HepG2 (cell line): Measurements from ENCODE around the gene FBXL4. TPM values are rescaled to one million over a fixed set of nuclear protein-coding genes. Genes with fewer than 3 reads are reported as not detected.

Experiments
- ATAC-seq: fragments of 200-7000 bp; cut with Tn5 transposase; 3 replicates; pipeline ENCODE4 v1.9.1; 2020; ENCODE audit warnings: mild to moderate bottlenecking, moderate library complexity
- BruUV-seq: library from RNA; stranded (reverse); fragments of 400-500 nt; replicated peaks from 2 replicates; lab custom pipeline; 2021; lab: Mats Ljungman, UMichigan
- CTCF ChIA-PET: fragments of 300-600 bp; formaldehyde crosslinking; extraction: SDS; loops from one replicate; lab custom pipeline; 2021; ENCODE audit warnings: low total read pairs, inconsistent platforms, low intra/inter-chr PET ratio; lab: Yijun Ruan, JAX
- POLR2A ChIA-PET: fragments of 350-600 bp; sonication (Branson Sonifier 250); formaldehyde crosslinking; loops from one replicate; lab custom pipeline; 2020; ENCODE audit warnings: antibody characterized with exemption, inconsistent platforms; lab: Yijun Ruan, JAX
- DNase-seq: peaks from one replicate; pipeline ENCODE4 v3.0.0-alpha.2; 2015; ENCODE audit warnings: low spot score
- FAIRE-seq: peaks from 3 replicates; lab custom pipeline; 2011; peaks lifted over from hg19 to GRCh38; lab: Jason Lieb, UNC
- H2AFZ ChIP-seq: one replicate; pipeline ENCODE4 v1.6.1; 2011; ENCODE audit warnings: low read length, inconsistent platforms
- H3K27ac ChIP-seq: fragments of 300-600 bp; 3 replicates; pipeline ENCODE4 v1.8.0; 2011; ENCODE audit warnings: mixed run types, mild to moderate bottlenecking, mixed read lengths, low read length, inconsistent platforms; ENCODE audit not compliant: insufficient read depth; ENCODE audit errors: extremely low read length
- H3K27me3 ChIP-seq, 2 experiments: fragments of 200-600 bp in 1 of 2; 2 replicates in 1 of 2; 3 replicates in 1 of 2; pipeline versions ENCODE4 v1.6.0 to v1.8.0; 2011; ENCODE audit warnings: low read length in 2 of 2, mild to moderate bottlenecking in 2 of 2, moderate library complexity in 2 of 2, inconsistent platforms in 1 of 2; ENCODE audit not compliant: insufficient read depth in 2 of 2, control insufficient read depth in 1 of 2
- H3K36me3 ChIP-seq, 2 experiments: fragments of 200-600 bp in 1 of 2; replicated peaks in 1 of 2; 2 replicates in 1 of 2; 3 replicates in 1 of 2; pipeline versions ENCODE4 v1.5.1 to v1.8.0; 2011; ENCODE audit warnings: low read length in 2 of 2, inconsistent platforms in 1 of 2; ENCODE audit not compliant: insufficient read depth in 2 of 2, control insufficient read depth in 1 of 2
- H3K4me1 ChIP-seq: 2 replicates; pipeline ENCODE4 v1.5.1; 2012; ENCODE audit warnings: low read length, inconsistent platforms; ENCODE audit not compliant: insufficient read depth
- H3K4me2 ChIP-seq: 2 replicates; pipeline ENCODE4 v1.6.0; 2011; ENCODE audit warnings: low read depth, low read length, inconsistent platforms
- H3K4me3 ChIP-seq, 3 experiments: fragments of 200-600 bp in 1 of 3; sonication (generic), shearing (Covaris generic) in 1 of 3; replicated peaks in 1 of 3; 2 replicates each; pipeline ENCODE4 v1.5.1; 2011 to 2016; ENCODE audit warnings: low read length in 3 of 3, inconsistent platforms in 2 of 3, low read depth in 2 of 3, mild to moderate bottlenecking in 2 of 3, control low read depth in 1 of 3, mixed read lengths in 1 of 3; ENCODE audit not compliant: insufficient read depth in 1 of 3
- H3K79me2 ChIP-seq: one replicate; pipeline ENCODE4 v1.6.1; 2011; ENCODE audit warnings: low read length, inconsistent platforms; ENCODE audit not compliant: insufficient read depth
- H3K9ac ChIP-seq: 2 replicates; pipeline ENCODE4 v1.6.0; 2011; ENCODE audit warnings: mild to moderate bottlenecking, low read depth, low read length, inconsistent platforms; ENCODE audit not compliant: insufficient read depth
- H3K9me3 ChIP-seq: 2 replicates; pipeline ENCODE4 v1.5.1; 2012; ENCODE audit warnings: mild to moderate bottlenecking, low read length
- H4K20me1 ChIP-seq: 2 replicates; pipeline ENCODE4 v1.6.0; 2011; ENCODE audit warnings: inconsistent platforms, mild to moderate bottlenecking, low read length, moderate library complexity; ENCODE audit not compliant: insufficient read depth
- AGO1 ChIP-seq: fragments of 200-400 bp; formaldehyde crosslinking; IDR thresholded peaks from 2 replicates; pipeline ENCODE4 v1.6.1; 2017; ENCODE audit warnings: mild to moderate bottlenecking, low read depth, low read length, moderate library complexity; ENCODE audit not compliant: poor library complexity, severe bottlenecking
- ELF3 ChIP-seq: IDR thresholded peaks from 2 replicates; pipeline ENCODE4 v1.6.1; 2016; ENCODE audit warnings: missing genetic modification reagents, missing compliant biosample characterization
- GTF2F1 ChIP-seq: fragments of 150-350 bp; IDR thresholded peaks from 2 replicates; pipeline ENCODE4 v1.6.1; 2014; ENCODE audit warnings: low read length
- MLLT10 ChIP-seq: sonication (generic); formaldehyde crosslinking; IDR thresholded peaks from 2 replicates; pipeline ENCODE4 v1.4.0; 2020; ENCODE audit warnings: missing genetic modification reagents
- SRY ChIP-seq: sonication (generic); formaldehyde crosslinking; IDR thresholded peaks from 2 replicates; pipeline ENCODE4 v1.8.0; 2022; ENCODE audit warnings: mild to moderate bottlenecking, missing genetic modification reagents
- ZNF501 ChIP-seq: sonication (generic); formaldehyde crosslinking; IDR thresholded peaks from 2 replicates; pipeline ENCODE4 v1.5.1; 2020; ENCODE audit warnings: mild to moderate bottlenecking, moderate library complexity, missing genetic modification reagents
- WGBS: methylation state at CpG from one replicate; pipeline ENCODE4 v1.1.6; 2017; ENCODE audit warnings: low lambda C conversion rate; 5-methylcytosine and 5-hydroxymethylcytosine counted together
- in situ Hi-C: cut with HindIII; loops from 2 replicates; pipeline ENCODE4 v1.10.0; 2017; ENCODE audit warnings: low pct_unique_long_range_greater_than_20kb; ENCODE audit not compliant: extremely low pct_ligation_motif_present
- intact Hi-C: fragments of 100-400 bp; cut with micrococcal nuclease; formaldehyde crosslinking; loops from one replicate; pipeline ENCODE4 v1.10.0; 2022; ENCODE audit not compliant: unreplicated experiment
- polyA plus RNA-seq, 8 experiments: library from polyadenylated mRNA; depleted of rRNA in 3 of 8; stranded (reverse) in 7 of 8; unstranded in 1 of 8; fragments of >200 nt; fragmentation: Illumina TruSeq in 4 of 8; extraction: Trizol in 4 of 8; gene quantifications; 2 replicates each; pipeline versions ENCODE4 v1.2.1 to v1.2.3, GENCODE V29; 2011 to 2016; ENCODE audit warnings: low read depth in 4 of 8, missing spikeins in 1 of 8, mixed read lengths in 1 of 8; ENCODE audit not compliant: insufficient read depth in 1 of 8
- total RNA-seq, 5 experiments: library from RNA; depleted of rRNA; stranded (reverse); fragments of >200 nt; fragmentation: Illumina TruSeq; extraction: Trizol; gene quantifications; 2 replicates each; pipeline ENCODE4 v1.2.3, GENCODE V29; 2016; ENCODE audit warnings: low read depth in 1 of 5
- TF ChIP-seq, protein P1 (sequence below): sonication (generic); formaldehyde crosslinking; IDR thresholded peaks from 2 replicates; pipeline ENCODE4 v1.8.1; 2023; ENCODE audit warnings: mild to moderate bottlenecking, missing genetic modification reagents
- TF ChIP-seq, protein P2 (sequence below): IDR thresholded peaks from 2 replicates; pipeline ENCODE4 v1.6.1; 2016; ENCODE audit warnings: missing genetic modification reagents, missing compliant biosample characterization

The FBXL4 gene
- total and polyA plus RNA-seq, 2 of the 13 experiments (the other 11 are each of a cell fraction or from before 2014, with no cell fraction given), result 13.2 to 17.6 TPM

DNA sequence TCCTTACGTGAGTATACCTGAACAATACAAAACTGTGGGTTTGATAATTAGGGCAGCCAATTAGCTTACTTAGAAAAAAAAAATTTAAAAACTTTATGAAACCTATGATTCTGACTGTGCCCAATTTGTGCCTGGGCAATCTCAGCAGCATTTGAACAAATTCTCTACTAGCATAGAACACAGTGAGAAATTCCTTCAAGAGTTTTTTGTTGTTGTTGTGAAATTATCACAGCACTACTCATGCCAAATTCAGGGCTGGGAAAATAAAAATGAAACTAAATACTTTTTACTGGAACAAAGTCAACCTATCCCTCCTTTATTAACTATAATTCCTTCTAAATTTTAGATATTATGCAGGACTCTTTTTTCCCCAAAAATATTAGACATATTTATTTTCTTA, 70.5 kb downstream of the FBXL4 start:
- WGBS, result no CpG with 5 or more reads among the region's 1 CpG
- no TSS peak for BruUV-seq
- DNase-seq, result no peak
- Histone ChIP-seq H3K9ac (no peak overlapping the region), H2AFZ (no peak overlapping the region), H3K79me2 (no peaks in the 10 kb centered on the region), H3K4me1 (no peaks in the 10 kb centered on the region; the same call in 1 of the 2 replicates), H3K4me2 (no peak overlapping the region)
- intact Hi-C loops, result no loop called here
- CTCF ChIA-PET, result no interaction called here
- ATAC-seq, result no peak
- in situ Hi-C loops, result no loop called here
- TF ChIP-seq, protein P1, sequence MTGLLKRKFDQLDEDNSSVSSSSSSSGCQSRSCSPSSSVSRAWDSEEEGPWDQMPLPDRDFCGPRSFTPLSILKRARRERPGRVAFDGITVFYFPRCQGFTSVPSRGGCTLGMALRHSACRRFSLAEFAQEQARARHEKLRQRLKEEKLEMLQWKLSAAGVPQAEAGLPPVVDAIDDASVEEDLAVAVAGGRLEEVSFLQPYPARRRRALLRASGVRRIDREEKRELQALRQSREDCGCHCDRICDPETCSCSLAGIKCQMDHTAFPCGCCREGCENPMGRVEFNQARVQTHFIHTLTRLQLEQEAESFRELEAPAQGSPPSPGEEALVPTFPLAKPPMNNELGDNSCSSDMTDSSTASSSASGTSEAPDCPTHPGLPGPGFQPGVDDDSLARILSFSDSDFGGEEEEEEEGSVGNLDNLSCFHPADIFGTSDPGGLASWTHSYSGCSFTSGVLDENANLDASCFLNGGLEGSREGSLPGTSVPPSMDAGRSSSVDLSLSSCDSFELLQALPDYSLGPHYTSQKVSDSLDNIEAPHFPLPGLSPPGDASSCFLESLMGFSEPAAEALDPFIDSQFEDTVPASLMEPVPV (CRISPR knock-in tag), result no peak
- TF ChIP-seq AGO1 (no peak), ELF3 (CRISPR knock-in tag) (no peak), ZNF501 (CRISPR knock-in tag) (no peak), GTF2F1 (no peak), SRY (CRISPR knock-in tag) (no peak), MLLT10 (CRISPR knock-in tag) (no peak)
- TF ChIP-seq, protein P2, sequence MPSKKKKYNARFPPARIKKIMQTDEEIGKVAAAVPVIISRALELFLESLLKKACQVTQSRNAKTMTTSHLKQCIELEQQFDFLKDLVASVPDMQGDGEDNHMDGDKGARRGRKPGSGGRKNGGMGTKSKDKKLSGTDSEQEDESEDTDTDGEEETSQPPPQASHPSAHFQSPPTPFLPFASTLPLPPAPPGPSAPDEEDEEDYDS (CRISPR knock-in tag), result no peak
- TF ChIP-seq, all 625 proteins: peak for 0
- peaks cover 3 to 6% of the 10 kb centered on the region in 2 experiments; a peak in 1 of 5 replicates for H3K36me3 ChIP-seq
- POLR2A ChIA-PET, result no interaction called here
- H4K20me1 ChIP-seq, result no peaks in the 10 kb centered on the region
- H3K27me3 ChIP-seq, result no peaks in the 10 kb centered on the region
- no peaks in the 10 kb centered on the region for H3K9me3 ChIP-seq
- FAIRE-seq, result no peak
- H3K27ac ChIP-seq, result no peak overlapping the region
- no peak overlapping the region for H3K4me3 ChIP-seq
